ENCODE data around the gene RAD9A. TPM values are rescaled to one million over a fixed set of nuclear protein-coding genes. Genes with fewer than 3 reads are reported as not detected.

The RAD9A gene
- polyA plus RNA-seq, 3 donors, result 3.7 to 31.7 (median 3.8) TPM

GRCh38 chr11:67410984-67411784, 19.4 kb downstream of the RAD9A start:
- Histone ChIP-seq H3K36me3 (replicated peaks in 1 of 2; ENCODE audit: control insufficient read depth in 1 of 2, insufficient read depth in 2 of 2, low read length in 2 of 2) (peaks cover 8 to 9% of the 10 kb centered on the region in 2 donors), H3K27ac (ENCODE audit: low read depth in 1 of 2, low read length in 2 of 2) (no peak overlapping the region), H3K4me2 (replicated peaks; ENCODE audit: extremely low read depth, low read length, poor library complexity, severe bottlenecking) (no peak overlapping the region), H3K9ac (ENCODE audit: insufficient read depth, low read length, poor library complexity, severe bottlenecking) (no peak overlapping the region), H3K79me2 (ENCODE audit: insufficient read depth, low read length) (peaks cover under 1% of the 10 kb centered on the region), H2AFZ (ENCODE audit: insufficient read depth, low read depth, low read length, poor library complexity, severe bottlenecking) (no peak overlapping the region), H3K4me3 (replicated peaks in 1 of 3; ENCODE audit: low read depth in 2 of 3, low read length in 3 of 3) (no peak overlapping the region), H3K9me3 (replicated peaks in 1 of 2; ENCODE audit: control insufficient read depth in 1 of 2, insufficient read depth in 1 of 2, low read length in 2 of 2) (no peaks in the 10 kb centered on the region), H3K4me1 (ENCODE audit: control insufficient read depth in 1 of 2, insufficient read depth in 2 of 2, low read length in 2 of 2) (peaks cover 37 to 51% of the 10 kb centered on the region in 2 donors), H3K27me3 (ENCODE audit: control insufficient read depth in 2 of 2, insufficient read depth in 2 of 2, low read length in 2 of 2) (peaks cover 6 to 28% of the 10 kb centered on the region in 2 donors), H4K20me1 (ENCODE audit: insufficient read depth, low read length) (peaks cover 39% of the 10 kb centered on the region)
- intact Hi-C loops (cut with micrococcal nuclease), result no loop called here
- Mint-ChIP-seq H3K27ac (no peak overlapping the region), H3K9me3 (peaks cover 0 to 6% (median 3%) of the 10 kb centered on the region in 7 donors), H3K4me3 (no peak overlapping the region), H3K4me1 (peaks cover 45% of the 10 kb centered on the region), H3K27me3 (ENCODE audit: low read depth in 3 of 3) (peaks cover 28 to 50% (median 44%) of the 10 kb centered on the region in 3 donors), H3K36me3 (peaks cover 14 to 27% of the 10 kb centered on the region in 2 donors)
- TF ChIP-seq, protein P1, sequence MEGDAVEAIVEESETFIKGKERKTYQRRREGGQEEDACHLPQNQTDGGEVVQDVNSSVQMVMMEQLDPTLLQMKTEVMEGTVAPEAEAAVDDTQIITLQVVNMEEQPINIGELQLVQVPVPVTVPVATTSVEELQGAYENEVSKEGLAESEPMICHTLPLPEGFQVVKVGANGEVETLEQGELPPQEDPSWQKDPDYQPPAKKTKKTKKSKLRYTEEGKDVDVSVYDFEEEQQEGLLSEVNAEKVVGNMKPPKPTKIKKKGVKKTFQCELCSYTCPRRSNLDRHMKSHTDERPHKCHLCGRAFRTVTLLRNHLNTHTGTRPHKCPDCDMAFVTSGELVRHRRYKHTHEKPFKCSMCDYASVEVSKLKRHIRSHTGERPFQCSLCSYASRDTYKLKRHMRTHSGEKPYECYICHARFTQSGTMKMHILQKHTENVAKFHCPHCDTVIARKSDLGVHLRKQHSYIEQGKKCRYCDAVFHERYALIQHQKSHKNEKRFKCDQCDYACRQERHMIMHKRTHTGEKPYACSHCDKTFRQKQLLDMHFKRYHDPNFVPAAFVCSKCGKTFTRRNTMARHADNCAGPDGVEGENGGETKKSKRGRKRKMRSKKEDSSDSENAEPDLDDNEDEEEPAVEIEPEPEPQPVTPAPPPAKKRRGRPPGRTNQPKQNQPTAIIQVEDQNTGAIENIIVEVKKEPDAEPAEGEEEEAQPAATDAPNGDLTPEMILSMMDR (IDR thresholded peaks at IDR 0.05), result no peak
- no peak for DNase-seq
- 88% methylated on average over 12 of the region's 17 CpGs for WGBS (ENCODE audit: insufficient coverage)

GRCh38 chr11:67411785-67412152, 20.0 kb downstream of the RAD9A start:
- peaks cover 6 to 34% of the 10 kb centered on the region in 2 donors for H3K27me3 ChIP-seq (ENCODE audit: control insufficient read depth in 2 of 2, insufficient read depth in 2 of 2, low read length in 2 of 2)
- TF ChIP-seq, protein P1 (IDR thresholded peaks at IDR 0.05), result no peak
- peaks cover 33% of the 10 kb centered on the region for H4K20me1 ChIP-seq (ENCODE audit: insufficient read depth, low read length)
- H3K79me2 ChIP-seq (ENCODE audit: insufficient read depth, low read length), result no peaks in the 10 kb centered on the region
- Mint-ChIP-seq H3K9me3 (peaks cover 0 to 9% (median 4%) of the 10 kb centered on the region in 7 donors), H3K4me1 (peaks cover 45% of the 10 kb centered on the region), H3K27ac (no peak overlapping the region), H3K27me3 (ENCODE audit: low read depth in 3 of 3) (peaks cover 34 to 55% (median 49%) of the 10 kb centered on the region in 3 donors), H3K36me3 (peaks cover 17 to 25% of the 10 kb centered on the region in 2 donors), H3K4me3 (no peak overlapping the region)
- intact Hi-C loops (cut with micrococcal nuclease), result no loop called here
- peaks cover 37 to 51% of the 10 kb centered on the region in 2 donors for H3K4me1 ChIP-seq (ENCODE audit: control insufficient read depth in 1 of 2, insufficient read depth in 2 of 2, low read length in 2 of 2)
- 83% methylated on average over 1 of the region's 7 CpGs for WGBS (ENCODE audit: insufficient coverage)
- no peak for DNase-seq
- H2AFZ ChIP-seq (ENCODE audit: insufficient read depth, low read depth, low read length, poor library complexity, severe bottlenecking), result no peak overlapping the region
- H3K4me2 ChIP-seq (replicated peaks; ENCODE audit: extremely low read depth, low read length, poor library complexity, severe bottlenecking), result no peak overlapping the region
- no peaks in the 10 kb centered on the region for H3K9me3 ChIP-seq (replicated peaks in 1 of 2; ENCODE audit: control insufficient read depth in 1 of 2, insufficient read depth in 1 of 2, low read length in 2 of 2)
- no peak overlapping the region for H3K27ac ChIP-seq (ENCODE audit: low read depth in 1 of 2, low read length in 2 of 2)
- peaks cover 6 to 9% of the 10 kb centered on the region in 2 donors for H3K36me3 ChIP-seq (replicated peaks in 1 of 2; ENCODE audit: control insufficient read depth in 1 of 2, insufficient read depth in 2 of 2, low read length in 2 of 2)
- H3K4me3 ChIP-seq (replicated peaks in 1 of 3; ENCODE audit: low read depth in 2 of 3, low read length in 3 of 3), result no peak overlapping the region
- H3K9ac ChIP-seq (ENCODE audit: insufficient read depth, low read length, poor library complexity, severe bottlenecking), result no peak overlapping the region

Data from CD14-positive monocyte (primary cell).